Stimulated activated CD8-positive, alpha-beta memory T cell treated with anti-CD3 and anti-CD28 coated beads, Interleukin-15, amount 100 ng/mL, for 4 hours (primary cell): ENCODE results near the gene SNX19.
"Not testable (repeated sequence)": the region's sequence is repeated elsewhere in the genome, so short reads cannot be mapped to it uniquely, and the experiment has no call there.

Source experiments
- DNase-seq, 2 donors: peaks; one replicate each; pipeline ENCODE4 v3.0.0-alpha.2; 2020; ENCODE audit warnings: low read depth in 2 of 2

SNX19 gene, protein sequence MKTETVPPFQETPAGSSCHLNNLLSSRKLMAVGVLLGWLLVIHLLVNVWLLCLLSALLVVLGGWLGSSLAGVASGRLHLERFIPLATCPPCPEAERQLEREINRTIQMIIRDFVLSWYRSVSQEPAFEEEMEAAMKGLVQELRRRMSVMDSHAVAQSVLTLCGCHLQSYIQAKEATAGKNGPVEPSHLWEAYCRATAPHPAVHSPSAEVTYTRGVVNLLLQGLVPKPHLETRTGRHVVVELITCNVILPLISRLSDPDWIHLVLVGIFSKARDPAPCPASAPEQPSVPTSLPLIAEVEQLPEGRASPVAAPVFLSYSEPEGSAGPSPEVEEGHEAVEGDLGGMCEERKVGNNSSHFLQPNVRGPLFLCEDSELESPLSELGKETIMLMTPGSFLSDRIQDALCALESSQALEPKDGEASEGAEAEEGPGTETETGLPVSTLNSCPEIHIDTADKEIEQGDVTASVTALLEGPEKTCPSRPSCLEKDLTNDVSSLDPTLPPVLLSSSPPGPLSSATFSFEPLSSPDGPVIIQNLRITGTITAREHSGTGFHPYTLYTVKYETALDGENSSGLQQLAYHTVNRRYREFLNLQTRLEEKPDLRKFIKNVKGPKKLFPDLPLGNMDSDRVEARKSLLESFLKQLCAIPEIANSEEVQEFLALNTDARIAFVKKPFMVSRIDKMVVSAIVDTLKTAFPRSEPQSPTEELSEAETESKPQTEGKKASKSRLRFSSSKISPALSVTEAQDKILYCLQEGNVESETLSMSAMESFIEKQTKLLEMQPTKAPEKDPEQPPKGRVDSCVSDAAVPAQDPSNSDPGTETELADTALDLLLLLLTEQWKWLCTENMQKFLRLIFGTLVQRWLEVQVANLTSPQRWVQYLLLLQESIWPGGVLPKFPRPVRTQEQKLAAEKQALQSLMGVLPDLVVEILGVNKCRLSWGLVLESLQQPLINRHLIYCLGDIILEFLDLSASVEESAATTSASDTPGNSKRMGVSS

GRCh38 chr11:130916238-130916855 lies at the start of gene SNX19:
TSS of gene SNX19 (minus strand) at chr11:130916479. CDS start at chr11:130915939, 540 bp downstream.
- peak; percentile 77 to 79 for DNase-seq

DNA sequence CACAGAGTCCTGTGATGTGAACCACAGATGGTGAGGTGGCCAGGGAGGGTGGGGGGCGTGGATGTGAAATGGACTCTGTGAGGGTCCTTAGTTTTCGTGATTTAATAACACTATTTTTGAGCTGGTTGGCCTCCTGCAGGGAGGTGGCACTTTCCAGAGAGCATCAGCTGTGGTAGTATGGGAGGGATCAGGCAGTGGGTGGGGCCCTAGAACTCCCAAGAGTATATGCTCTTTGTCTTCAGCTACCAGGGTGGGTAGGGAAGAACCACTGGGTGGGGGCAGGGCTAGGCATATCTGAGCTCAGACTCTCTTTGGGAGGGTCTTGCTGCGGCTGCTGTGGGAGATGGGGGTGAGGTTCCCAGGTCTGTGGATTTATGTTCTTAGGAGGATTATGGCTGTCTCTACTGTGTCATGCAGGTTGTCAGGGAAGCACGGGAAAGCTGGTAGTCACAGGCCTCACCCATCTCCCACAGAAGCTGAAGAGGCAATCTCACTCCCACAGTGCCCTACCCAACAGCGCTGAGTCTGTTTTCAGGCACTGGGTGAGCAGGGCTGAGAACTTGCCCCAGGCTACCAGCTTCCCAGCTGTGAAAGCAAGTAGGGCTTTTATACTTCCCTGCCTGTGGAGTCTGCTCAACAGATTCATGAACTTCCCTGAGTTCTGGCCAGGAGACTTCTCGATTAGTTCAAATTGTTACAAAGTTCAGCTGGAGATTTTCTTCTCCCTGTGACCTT lies 47.9 kb upstream of the SNX19 start:
- DNase-seq = no peak

- no peak for DNase-seq
Observed at GRCh38 chr11:130947889-130948288, 31.6 kb upstream of the SNX19 start.

DNA sequence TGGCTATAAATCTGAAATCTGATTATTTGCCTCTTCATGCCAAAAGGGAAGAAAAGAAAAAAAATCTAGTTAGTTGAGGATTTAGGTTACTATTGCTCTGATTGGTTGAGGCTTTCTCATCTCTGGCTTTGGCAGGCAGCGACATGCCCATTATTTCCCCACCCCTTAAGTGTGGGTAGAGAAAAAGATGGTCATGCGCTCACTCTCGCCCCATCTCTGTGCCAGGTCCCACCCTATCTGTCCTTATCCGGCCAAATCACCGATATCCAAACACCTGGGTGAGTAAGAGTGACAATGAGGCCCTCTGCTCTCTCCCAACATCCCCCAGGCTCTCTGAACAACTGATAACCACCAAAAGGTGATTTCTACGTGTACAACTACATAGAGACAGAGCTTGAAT lies 31.2 kb upstream of the SNX19 start:
- DNase-seq = no peak

DNA sequence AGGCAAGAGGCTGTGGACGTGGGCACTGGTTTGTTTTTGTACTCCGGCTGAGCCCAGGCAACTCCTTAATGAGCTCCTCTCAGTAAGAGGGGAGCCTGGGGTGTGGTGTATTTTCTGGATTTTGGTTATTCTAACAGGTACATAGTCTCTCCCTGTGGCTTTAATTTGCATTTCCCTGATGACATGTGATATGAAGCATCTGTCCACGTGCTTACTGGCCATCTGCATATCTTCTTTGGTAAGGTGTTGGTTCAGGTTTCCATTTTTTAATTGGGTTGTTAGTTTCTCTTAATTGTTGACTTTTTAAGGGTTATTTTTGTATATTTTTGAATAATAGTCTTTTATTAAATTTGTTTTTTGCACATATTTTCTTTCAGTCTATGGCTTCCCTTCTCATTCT lies 30.8 kb upstream of the SNX19 start:
- no peak for DNase-seq

DNA sequence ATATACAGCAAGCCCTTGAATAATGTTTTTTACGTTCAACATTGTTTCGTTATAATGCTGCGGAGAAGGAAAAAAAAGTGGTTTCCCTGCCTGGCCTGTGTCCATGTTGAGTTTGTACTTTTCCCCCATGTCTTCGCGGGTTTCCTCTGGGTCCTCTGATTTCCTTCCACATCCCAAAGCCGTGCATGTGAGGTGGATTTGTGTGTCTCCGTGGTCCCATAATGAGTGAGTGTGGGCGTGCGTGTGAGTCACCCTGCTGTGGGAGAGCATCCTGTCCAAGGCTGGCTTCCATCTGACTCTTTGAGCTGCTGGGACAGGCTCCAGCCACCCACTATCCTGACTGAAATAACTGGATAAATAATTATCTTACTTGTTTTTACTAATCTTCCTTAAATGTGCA lies 29.6 kb upstream of the SNX19 start:
- no peak for DNase-seq

DNA sequence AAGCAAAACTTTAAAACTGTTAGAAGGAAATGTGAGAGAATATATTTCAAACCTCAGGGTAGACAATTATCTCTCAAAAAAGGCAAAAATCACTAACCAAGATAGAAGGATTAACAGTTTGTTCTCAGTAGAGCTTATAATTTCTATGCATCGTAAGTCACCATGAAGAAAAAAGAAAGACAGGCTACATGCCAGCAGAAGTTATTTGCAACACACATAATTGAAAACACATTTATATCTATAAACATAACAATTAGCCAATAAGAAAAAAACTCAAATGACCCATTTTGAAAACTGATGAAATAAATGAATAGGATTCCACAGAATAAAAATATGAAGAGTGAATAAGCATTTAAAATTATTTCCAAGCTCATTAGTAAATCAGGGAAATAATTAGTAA lies 24.4 kb upstream of the SNX19 start:
- DNase-seq = no peak

DNA sequence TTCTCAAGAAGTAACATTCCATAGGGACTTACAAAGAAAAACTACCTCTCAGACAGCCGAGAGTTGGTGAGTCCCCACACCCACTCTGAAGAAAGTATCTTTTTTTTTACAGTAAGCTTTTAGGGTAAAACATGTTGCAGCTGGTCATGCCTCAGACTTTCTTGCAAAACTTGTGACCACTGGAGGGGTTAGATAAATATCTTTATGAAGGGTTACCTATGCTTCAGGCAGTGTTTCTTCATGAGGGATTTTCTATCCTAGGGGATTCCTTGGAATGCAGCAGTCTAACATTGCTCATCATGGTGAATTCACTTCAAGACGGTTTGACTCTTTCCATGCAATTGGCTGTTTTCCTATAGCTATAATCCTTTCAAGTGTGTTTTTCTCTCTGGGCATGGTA lies 20.8 kb upstream of the SNX19 start:
- no peak for DNase-seq

- DNase-seq = no peak
Observed at GRCh38 chr11:130932086-130932712, 15.9 kb upstream of the SNX19 start.

DNA sequence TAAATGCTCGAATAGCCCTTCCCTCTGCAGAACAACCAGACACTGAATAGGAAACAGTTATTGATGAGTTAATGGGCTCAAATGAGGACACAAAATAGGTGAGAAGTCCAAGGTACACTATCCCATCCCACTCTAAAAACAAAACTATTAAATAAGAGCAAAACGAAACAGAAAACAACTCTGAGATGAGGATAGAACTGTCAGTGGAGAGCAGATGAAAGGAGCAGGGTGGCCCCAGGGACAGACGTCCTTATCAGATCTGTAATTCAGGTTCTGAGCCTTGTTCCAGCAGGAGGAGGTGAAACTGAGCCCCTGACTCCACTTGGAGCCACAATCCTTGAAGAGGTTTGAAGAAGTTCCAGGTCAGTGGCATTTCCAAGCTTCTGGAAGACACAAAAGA lies 8.5 kb upstream of the SNX19 start:
- no peak for DNase-seq

- DNase-seq = not testable (repeated sequence)
Observed at GRCh38 chr11:130920612-130921011, 4.3 kb upstream of the SNX19 start.

- no peak for DNase-seq
Observed at GRCh38 chr11:130918081-130918480, 1.8 kb upstream of the SNX19 start.

GRCh38 chr11:130916910-130917309 lies 631 bp upstream of the SNX19 start:
- DNase-seq = no peak

DNA sequence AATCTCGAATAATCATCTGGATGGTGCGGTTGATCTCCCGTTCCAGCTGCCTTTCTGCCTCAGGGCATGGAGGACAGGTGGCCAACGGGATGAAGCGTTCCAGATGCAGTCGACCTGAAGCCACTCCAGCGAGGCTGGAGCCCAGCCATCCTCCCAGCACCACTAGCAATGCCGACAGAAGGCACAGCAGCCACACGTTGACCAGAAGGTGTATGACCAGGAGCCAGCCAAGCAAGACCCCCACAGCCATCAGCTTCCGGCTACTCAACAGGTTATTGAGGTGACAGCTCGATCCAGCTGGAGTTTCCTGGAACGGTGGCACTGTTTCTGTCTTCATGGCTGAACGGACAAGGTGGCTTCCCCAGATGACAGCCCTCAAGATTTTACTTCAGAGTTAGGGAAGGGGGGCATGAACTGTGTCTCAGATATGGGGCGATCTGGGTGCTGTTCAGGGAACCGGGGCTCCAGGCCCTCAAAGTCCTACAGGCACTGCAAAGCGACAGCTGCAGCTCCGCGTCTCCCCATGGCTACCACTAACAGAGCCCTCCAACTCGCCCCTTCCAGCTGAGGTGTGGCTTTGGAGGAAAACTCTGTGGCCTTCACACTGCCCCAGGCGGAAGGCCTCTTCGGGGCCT lies 559 bp downstream of the SNX19 start:
- no peak for DNase-seq

DNA sequence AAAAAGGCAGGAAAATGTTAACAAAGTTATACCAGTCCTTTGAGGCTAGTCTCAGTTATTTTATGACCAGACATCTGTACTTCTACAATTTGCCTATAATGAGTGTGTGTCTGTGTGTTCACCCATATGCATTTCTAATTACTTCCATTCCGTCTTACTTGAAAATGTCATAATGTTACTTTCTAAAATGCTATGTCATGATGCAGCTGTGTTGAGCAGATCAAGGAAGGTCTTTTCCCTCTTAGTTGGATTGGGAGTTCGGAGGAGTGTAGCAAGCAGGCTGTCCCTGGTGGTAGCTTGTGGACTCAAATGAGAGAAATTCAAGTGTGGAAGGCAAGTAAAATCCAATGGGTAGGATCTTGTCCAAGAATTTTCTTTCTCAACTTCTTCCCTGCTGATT lies 3.0 kb downstream of the SNX19 start:
- no peak for DNase-seq

DNA sequence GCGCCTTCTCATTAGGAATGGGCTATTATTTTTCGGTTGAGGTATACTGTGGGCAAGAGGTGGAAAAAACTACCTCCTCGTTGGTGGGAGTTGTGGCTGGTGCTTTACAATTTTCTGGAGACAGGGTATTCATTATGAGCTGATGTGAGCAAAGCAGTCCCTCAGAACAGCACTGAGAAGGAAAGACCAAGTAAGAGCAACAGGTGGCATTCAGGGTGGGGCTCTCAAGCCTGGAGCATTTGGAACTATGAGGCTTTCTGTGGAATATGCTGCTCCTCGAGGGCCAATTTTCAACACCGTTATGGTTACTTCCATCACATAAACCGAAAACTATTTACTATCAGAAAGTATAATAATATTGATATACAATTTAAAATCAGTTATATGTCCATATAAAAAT lies 3.7 kb downstream of the SNX19 start:
- DNase-seq = no peak

DNA sequence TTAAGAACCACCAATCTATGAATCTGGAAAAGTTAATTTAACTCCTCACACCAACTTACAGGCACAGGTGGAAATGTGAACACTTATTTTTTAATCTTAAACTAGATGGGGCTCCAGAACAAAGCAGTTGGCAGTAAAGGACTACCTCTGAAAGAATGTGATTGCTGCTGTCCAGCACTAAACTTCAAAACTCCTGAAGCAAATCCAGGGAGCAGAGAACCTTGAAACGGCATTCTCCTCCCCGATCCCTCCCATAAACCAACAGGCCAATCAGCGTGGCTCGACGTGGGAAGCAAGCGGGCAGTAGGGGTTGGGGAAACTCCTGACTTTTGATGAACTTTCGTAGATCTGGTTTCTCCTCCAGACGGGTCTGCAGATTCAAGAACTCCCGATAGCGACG lies 5.0 kb downstream of the SNX19 start:
- DNase-seq = no peak

GRCh38 chr11:130909650-130910049 lies 6.6 kb downstream of the SNX19 start:
- DNase-seq = no peak

DNA sequence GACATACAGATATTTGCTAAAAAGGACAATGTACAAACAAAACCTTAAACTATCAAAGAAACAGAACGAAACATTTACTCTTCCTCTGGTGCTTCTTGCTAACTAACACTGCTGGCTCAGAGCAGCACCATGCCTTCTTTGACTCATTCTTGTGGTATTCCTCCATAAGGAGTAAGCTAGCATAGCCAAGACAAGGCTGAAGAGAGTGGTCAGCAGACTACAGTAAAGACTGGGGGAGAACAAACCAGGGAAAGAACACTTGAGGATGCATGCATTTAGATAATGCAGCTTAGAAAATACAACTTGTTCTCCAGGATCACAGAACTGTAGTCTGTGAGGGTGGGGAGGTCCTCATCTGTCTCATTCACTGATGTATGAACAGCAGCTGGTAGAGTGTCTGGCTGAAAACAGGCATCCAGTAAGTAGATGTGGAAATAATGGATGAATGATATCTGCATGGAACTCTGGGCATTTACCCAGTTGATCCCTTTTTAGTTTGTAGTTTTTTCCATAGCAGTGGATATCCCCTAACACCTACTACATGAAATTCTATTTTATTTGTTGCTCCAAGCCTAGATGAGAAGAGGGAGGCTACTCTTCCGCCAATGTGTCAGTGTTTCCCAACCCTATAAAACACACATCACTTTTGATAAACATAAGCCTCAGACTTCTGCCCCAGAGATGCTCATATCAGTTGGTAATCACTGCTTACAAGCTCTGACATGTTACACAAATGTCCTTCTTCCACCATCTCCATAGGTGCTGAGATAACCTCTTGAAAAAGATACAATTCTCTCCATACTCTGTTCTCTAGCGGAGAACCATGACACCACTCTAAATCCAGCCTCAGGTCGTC lies 7.3 kb downstream of the SNX19 start:
- DNase-seq = no peak

DNA sequence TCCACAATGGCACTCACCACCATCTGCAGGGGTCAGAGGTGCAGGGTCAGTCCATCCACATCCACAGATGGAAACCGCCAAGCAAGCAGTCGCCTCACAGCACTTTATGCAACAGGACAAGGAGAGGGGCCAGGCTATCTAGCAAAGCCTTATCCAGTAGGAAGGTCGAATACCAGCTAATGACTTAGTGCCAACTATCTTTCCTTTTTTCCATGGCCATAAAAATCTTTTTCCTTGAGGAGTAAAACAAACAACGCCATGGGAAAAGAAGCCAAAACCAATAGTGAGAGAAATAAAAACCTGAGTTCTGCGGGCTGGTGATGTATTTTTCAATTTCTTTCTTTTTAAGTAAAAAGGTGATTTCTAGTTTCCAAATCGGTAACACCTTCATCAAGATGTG lies 8.2 kb downstream of the SNX19 start:
- DNase-seq = no peak
